WI38 (cell line): ENCODE measurements around the gene PRX.
A peak's percentile ranks its signal among the peaks of the same experiment; 100 is the strongest.
"Not testable (repeated sequence)": the region's sequence is repeated elsewhere in the genome, so short reads cannot be mapped to it uniquely, and the experiment has no call there.

Experiments
- H3K4me3 ChIP-seq: 2 replicates; pipeline ENCODE4 v1.5.1; 2011; ENCODE audit warnings: low read depth, mild to moderate bottlenecking, control low read depth, low read length
- CTCF ChIP-seq: IDR thresholded peaks from 2 replicates; pipeline ENCODE4 v1.5.1; 2012; ENCODE audit warnings: low read depth, mild to moderate bottlenecking, control low read depth, low read length

The PRX gene

GRCh38 chr19:40431698-40432097, 18.5 kb upstream of the PRX start:
- no peak overlapping the region for H3K4me3 ChIP-seq
- no peak for TF ChIP-seq CTCF

GRCh38 chr19:40430242-40430641, 17.1 kb upstream of the PRX start:
- not testable (repeated sequence) for H3K4me3 ChIP-seq

- H3K4me3 ChIP-seq, result not testable (repeated sequence)
Measured at GRCh38 chr19:40428197-40428596, 15.0 kb upstream of the PRX start.

- peak; percentile 58 for TF ChIP-seq CTCF
Measured at GRCh38 chr19:40425450-40426287, 12.5 kb upstream of the PRX start, which contains the start of gene SERTAD1. SERTAD1 (minus strand) TSS chr19:40425992; CDS start chr19:40423546, 2,446 bp downstream.

GRCh38 chr19:40424637-40425449, 11.7 kb upstream of the PRX start:
- H3K4me3 ChIP-seq, result peak overlapping the region; percentile 74
- TF ChIP-seq CTCF, result no peak

More at GRCh38 chr19:40425450-40426287, 12.5 kb upstream of the PRX start, which contains the start of gene SERTAD1:
- peak within 1 kb of the TSS; percentile 74 for H3K4me3 ChIP-seq

GRCh38 chr19:40423938-40424337, 10.8 kb upstream of the PRX start:
- H3K4me3 ChIP-seq, result peak overlapping the region; percentile 74

GRCh38 chr19:40422748-40423566, 9.8 kb upstream of the PRX start:
- TF ChIP-seq CTCF, result no peak

More at GRCh38 chr19:40423938-40424337, 10.8 kb upstream of the PRX start:
- TF ChIP-seq CTCF, result no peak

More at GRCh38 chr19:40422748-40423566, 9.8 kb upstream of the PRX start:
- peak overlapping the region; percentile 74; the same call in 1 of the 2 replicates for H3K4me3 ChIP-seq
